ENCODE measurements around the gene NNAT. TPM values are rescaled to one million over a fixed set of nuclear protein-coding genes. Genes with fewer than 3 reads are reported as not detected.

The NNAT gene
- total RNA-seq, 3 donors from 2014 or later: 0.32 to 41.3 (median 4.0) TPM

GRCh38 chr20:37529968-37530600 is 9.0 kb downstream of the NNAT start:
- DNase-seq (no peak), ATAC-seq (no peak)
- no peaks in the 10 kb centered on the region for H3K36me3 ChIP-seq (ENCODE audit: low read depth)
- no peak overlapping the region for H3K4me3 ChIP-seq
- no peaks in the 10 kb centered on the region for H3K9me3 ChIP-seq
- intact Hi-C loops (cut with DNase I, micrococcal nuclease): loop anchor here (5.0 to 10.0 kb wide), 4 partner anchors 145 to 335 kb away; no protein-coding TSS in a partner anchor
- peaks cover 22% of the 10 kb centered on the region for H3K4me1 ChIP-seq (ENCODE audit: low read depth)
- TF ChIP-seq, protein P1, sequence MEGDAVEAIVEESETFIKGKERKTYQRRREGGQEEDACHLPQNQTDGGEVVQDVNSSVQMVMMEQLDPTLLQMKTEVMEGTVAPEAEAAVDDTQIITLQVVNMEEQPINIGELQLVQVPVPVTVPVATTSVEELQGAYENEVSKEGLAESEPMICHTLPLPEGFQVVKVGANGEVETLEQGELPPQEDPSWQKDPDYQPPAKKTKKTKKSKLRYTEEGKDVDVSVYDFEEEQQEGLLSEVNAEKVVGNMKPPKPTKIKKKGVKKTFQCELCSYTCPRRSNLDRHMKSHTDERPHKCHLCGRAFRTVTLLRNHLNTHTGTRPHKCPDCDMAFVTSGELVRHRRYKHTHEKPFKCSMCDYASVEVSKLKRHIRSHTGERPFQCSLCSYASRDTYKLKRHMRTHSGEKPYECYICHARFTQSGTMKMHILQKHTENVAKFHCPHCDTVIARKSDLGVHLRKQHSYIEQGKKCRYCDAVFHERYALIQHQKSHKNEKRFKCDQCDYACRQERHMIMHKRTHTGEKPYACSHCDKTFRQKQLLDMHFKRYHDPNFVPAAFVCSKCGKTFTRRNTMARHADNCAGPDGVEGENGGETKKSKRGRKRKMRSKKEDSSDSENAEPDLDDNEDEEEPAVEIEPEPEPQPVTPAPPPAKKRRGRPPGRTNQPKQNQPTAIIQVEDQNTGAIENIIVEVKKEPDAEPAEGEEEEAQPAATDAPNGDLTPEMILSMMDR (IDR thresholded peaks at IDR 0.05): no peak

- Histone ChIP-seq H3K4me3 (no peak overlapping the region), H3K4me1 (ENCODE audit: low read depth) (peaks cover 20% of the 10 kb centered on the region), H3K36me3 (ENCODE audit: low read depth) (no peaks in the 10 kb centered on the region), H3K9me3 (no peaks in the 10 kb centered on the region)
- DNase-seq: no peak
- no peak for ATAC-seq
- intact Hi-C loops (cut with DNase I, micrococcal nuclease): loop anchor here (5.0 to 10.0 kb wide), 4 partner anchors 146 to 336 kb away; no protein-coding TSS in a partner anchor
- TF ChIP-seq, protein P1 (IDR thresholded peaks at IDR 0.05): no peak
Observed at GRCh38 chr20:37530696-37531095, 9.6 kb downstream of the NNAT start.

- H3K4me3 ChIP-seq: no peak overlapping the region
- peaks cover 13% of the 10 kb centered on the region for H3K4me1 ChIP-seq (ENCODE audit: low read depth)
- TF ChIP-seq, protein P1 (IDR thresholded peaks at IDR 0.05): no peak
- no peaks in the 10 kb centered on the region for H3K36me3 ChIP-seq (ENCODE audit: low read depth)
- intact Hi-C loops (cut with DNase I, micrococcal nuclease): loop anchor here (5.0 to 10.0 kb wide), 4 partner anchors 147 to 337 kb away; no protein-coding TSS in a partner anchor
- DNase-seq: no peak
- H3K9me3 ChIP-seq: no peaks in the 10 kb centered on the region
- ATAC-seq: no peak
Observed at GRCh38 chr20:37531856-37532255, 10.8 kb downstream of the NNAT start.

- ATAC-seq: no peak
- Histone ChIP-seq H3K9me3 (no peaks in the 10 kb centered on the region), H3K4me3 (no peak overlapping the region), H3K36me3 (ENCODE audit: low read depth) (no peaks in the 10 kb centered on the region), H3K4me1 (ENCODE audit: low read depth) (peaks cover 13% of the 10 kb centered on the region)
- TF ChIP-seq, protein P1 (IDR thresholded peaks at IDR 0.05): no peak
- intact Hi-C loops (cut with DNase I, micrococcal nuclease): loop anchor here (5.0 to 10.0 kb wide), 4 partner anchors 148 to 338 kb away; no protein-coding TSS in a partner anchor
- no peak for DNase-seq
Observed at GRCh38 chr20:37533154-37533715, 12.2 kb downstream of the NNAT start.

DNA sequence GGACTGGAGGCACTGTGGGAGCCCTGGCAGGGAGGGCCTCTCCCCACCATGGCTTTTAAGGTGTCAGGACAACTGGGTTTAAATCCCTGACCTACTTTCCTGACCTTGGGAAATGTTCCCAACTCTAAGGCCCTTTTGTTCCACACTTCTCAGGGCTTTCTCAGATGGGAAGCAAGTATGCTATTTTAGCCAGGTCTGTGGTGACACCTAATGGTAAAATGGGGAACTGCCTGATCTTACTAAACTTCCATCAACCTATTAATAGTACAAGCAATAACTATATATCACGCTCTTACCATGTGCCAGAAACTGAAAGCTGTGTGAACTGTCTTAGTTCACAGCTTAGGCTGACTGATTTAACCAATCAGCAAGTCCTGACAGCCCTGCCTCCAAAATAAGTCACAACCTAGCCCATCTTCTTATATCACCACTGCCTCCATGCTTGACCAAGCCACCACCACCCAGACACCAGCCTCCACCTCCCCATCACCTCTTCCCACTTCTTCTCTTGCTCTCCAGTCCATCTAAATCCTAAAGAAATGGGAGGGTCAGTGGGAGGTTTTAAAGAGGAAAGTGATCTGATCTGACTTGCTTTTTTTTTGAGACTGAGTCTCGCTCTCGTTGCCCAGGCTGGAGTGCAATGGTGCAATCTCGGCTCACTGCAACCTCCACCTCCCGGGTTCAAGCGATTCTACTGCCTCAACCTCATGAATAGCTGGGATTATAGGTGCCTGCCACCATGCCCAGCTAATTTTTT is 13.5 kb downstream of the NNAT start:
- TF ChIP-seq, protein P1 (IDR thresholded peaks at IDR 0.05): peak; percentile 81
- DNase-seq (peak in 1 of 3 donors; percentile 93), ATAC-seq (peak; percentile 92)
- no peaks in the 10 kb centered on the region for H3K36me3 ChIP-seq (ENCODE audit: low read depth)
- peaks cover 15% of the 10 kb centered on the region for H3K4me1 ChIP-seq (ENCODE audit: low read depth)
- H3K4me3 ChIP-seq: no peak overlapping the region
- intact Hi-C loops (cut with DNase I, micrococcal nuclease): loop anchor here (5.0 to 10.0 kb wide), 4 partner anchors 150 to 340 kb away; no protein-coding TSS in a partner anchor
- H3K9me3 ChIP-seq: no peaks in the 10 kb centered on the region
